Calu3 (cell line): ENCODE measurements around the gene FGFR2. TPM values are rescaled to one million over a fixed set of nuclear protein-coding genes. Genes with fewer than 3 reads are reported as not detected.

ENCODE experiments used
- BruUV-seq: library from RNA; stranded (reverse); fragments of 400-500 nt; replicated peaks from 2 replicates; lab custom pipeline; 2021; lab: Mats Ljungman, UMichigan
- CTCF ChIA-PET: fragments of 300-600 bp; sonication (Branson Sonifier 250); formaldehyde crosslinking; loops from one replicate; lab custom pipeline; 2022; ENCODE audit warnings: antibody characterized with exemption; lab: Charles Lee
- DNase-seq: peaks from one replicate; pipeline ENCODE4 v3.0.0; 2022
- H3K27ac Mint-ChIP-seq: one replicate; pipeline ENCODE4 v1.8.0; 2022; ENCODE audit warnings: mixed read lengths; ENCODE audit not compliant: unreplicated experiment
- H3K27me3 Mint-ChIP-seq: one replicate; pipeline ENCODE4 v1.8.0; 2022; ENCODE audit warnings: mixed read lengths; ENCODE audit not compliant: unreplicated experiment
- H3K36me3 Mint-ChIP-seq: one replicate; pipeline ENCODE4 v1.8.0; 2022; ENCODE audit warnings: mild to moderate bottlenecking, moderate library complexity, mixed read lengths; ENCODE audit not compliant: insufficient read depth, unreplicated experiment
- H3K4me1 Mint-ChIP-seq: one replicate; pipeline ENCODE4 v1.8.0; 2022; ENCODE audit warnings: mild to moderate bottlenecking, low read depth, mixed read lengths; ENCODE audit not compliant: unreplicated experiment
- H3K4me3 Mint-ChIP-seq: one replicate; pipeline ENCODE4 v1.8.0; 2022; ENCODE audit warnings: mild to moderate bottlenecking, low read depth, moderate library complexity, mixed read lengths; ENCODE audit not compliant: unreplicated experiment
- H3K9me3 Mint-ChIP-seq: one replicate; pipeline ENCODE4 v1.8.0; 2022; ENCODE audit warnings: low read depth, mixed read lengths; ENCODE audit not compliant: unreplicated experiment
- intact Hi-C: fragments of 100-400 bp; cut with micrococcal nuclease; formaldehyde crosslinking; loops from one replicate; pipeline ENCODE4 v1.10.0; 2022; ENCODE audit not compliant: unreplicated experiment
- total RNA-seq: library from RNA; stranded (reverse); gene quantifications from 2 replicates; pipeline ENCODE4 v1.2.3, GENCODE V29; 2022
- TF ChIP-seq, protein P1 (sequence below): fragments of 200-600 bp; IDR thresholded peaks from one replicate; pipeline ENCODE4 v1.8.0; 2022; ENCODE audit warnings: antibody characterized with exemption; ENCODE audit not compliant: unreplicated experiment

Gene FGFR2
- total RNA-seq, 1 experiment from 2014 or later = 57.9 TPM

- Mint-ChIP-seq H3K27ac (no peak overlapping the region), H3K9me3 (peaks cover 4% of the 10 kb centered on the region), H3K36me3 (no peaks in the 10 kb centered on the region), H3K4me1 (no peaks in the 10 kb centered on the region), H3K4me3 (no peak overlapping the region), H3K27me3 (no peaks in the 10 kb centered on the region)
- DNase-seq = no peak
- no TSS peak for BruUV-seq
- TF ChIP-seq, protein P1, sequence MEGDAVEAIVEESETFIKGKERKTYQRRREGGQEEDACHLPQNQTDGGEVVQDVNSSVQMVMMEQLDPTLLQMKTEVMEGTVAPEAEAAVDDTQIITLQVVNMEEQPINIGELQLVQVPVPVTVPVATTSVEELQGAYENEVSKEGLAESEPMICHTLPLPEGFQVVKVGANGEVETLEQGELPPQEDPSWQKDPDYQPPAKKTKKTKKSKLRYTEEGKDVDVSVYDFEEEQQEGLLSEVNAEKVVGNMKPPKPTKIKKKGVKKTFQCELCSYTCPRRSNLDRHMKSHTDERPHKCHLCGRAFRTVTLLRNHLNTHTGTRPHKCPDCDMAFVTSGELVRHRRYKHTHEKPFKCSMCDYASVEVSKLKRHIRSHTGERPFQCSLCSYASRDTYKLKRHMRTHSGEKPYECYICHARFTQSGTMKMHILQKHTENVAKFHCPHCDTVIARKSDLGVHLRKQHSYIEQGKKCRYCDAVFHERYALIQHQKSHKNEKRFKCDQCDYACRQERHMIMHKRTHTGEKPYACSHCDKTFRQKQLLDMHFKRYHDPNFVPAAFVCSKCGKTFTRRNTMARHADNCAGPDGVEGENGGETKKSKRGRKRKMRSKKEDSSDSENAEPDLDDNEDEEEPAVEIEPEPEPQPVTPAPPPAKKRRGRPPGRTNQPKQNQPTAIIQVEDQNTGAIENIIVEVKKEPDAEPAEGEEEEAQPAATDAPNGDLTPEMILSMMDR = no peak
- intact Hi-C loops = no loop called here
- CTCF ChIA-PET = no interaction called here
Measured at GRCh38 chr10:121459622-121460453, 138.4 kb downstream of the FGFR2 start.

DNA sequence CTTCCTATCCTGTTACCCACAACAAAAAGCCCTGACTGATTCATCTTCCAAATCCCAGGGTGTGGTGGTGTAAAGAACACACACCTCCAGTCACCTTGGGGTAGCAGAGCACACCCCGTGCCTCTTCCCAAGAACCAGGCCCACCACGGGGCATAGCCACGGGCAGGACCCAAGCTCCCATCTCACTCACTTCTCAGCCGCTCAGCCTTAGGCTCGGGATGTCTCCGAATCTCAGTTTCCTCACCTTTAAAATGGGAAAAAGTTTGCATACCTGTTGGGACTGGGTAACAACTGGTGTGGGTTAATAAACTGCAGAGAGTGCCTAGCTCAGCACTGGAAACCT lies 139.0 kb downstream of the FGFR2 start:
- H3K27ac Mint-ChIP-seq = no peak overlapping the region
- H3K36me3 Mint-ChIP-seq = no peaks in the 10 kb centered on the region
- H3K9me3 Mint-ChIP-seq = peaks cover 4% of the 10 kb centered on the region
- TF ChIP-seq, protein P1 = no peak
- H3K4me3 Mint-ChIP-seq = no peak overlapping the region
- H3K4me1 Mint-ChIP-seq = no peaks in the 10 kb centered on the region
- H3K27me3 Mint-ChIP-seq = no peaks in the 10 kb centered on the region
- intact Hi-C loops = no loop called here
- CTCF ChIA-PET = no interaction called here
- BruUV-seq = no TSS peak
- DNase-seq = no peak

DNA sequence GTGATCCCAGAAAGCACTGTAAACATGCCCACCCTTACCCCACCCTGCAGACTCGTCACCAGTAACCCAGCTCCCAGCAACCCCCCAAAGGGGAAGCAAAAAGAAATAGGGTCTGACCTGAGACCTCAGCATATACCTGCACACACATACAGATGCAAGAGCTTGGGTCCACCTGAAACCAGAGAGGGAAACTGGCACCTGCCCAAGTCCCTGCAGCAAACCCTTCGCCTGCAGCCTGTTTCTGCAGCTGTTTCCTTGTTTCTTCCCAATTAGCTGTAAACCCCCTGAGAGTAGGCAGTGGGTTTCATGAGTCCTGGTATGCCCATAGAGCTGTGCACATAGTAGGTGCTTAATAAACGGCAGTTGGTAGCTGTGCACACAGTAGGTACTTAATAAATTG lies 140.5 kb downstream of the FGFR2 start:
- CTCF ChIA-PET = no interaction called here
- Mint-ChIP-seq H3K27me3 (no peaks in the 10 kb centered on the region), H3K9me3 (peaks cover 4% of the 10 kb centered on the region), H3K4me3 (no peak overlapping the region), H3K4me1 (no peaks in the 10 kb centered on the region), H3K36me3 (no peaks in the 10 kb centered on the region), H3K27ac (no peak overlapping the region)
- BruUV-seq = no TSS peak
- DNase-seq = no peak
- intact Hi-C loops = no loop called here
- TF ChIP-seq, protein P1 = no peak

GRCh38 chr10:121455377-121455776 lies 142.9 kb downstream of the FGFR2 start:
- CTCF ChIA-PET = no interaction called here
- intact Hi-C loops = no loop called here
- no peak for DNase-seq
- Mint-ChIP-seq H3K4me3 (no peak overlapping the region), H3K4me1 (peaks cover 4% of the 10 kb centered on the region), H3K9me3 (peaks cover 4% of the 10 kb centered on the region), H3K27ac (no peak overlapping the region), H3K27me3 (no peaks in the 10 kb centered on the region), H3K36me3 (no peaks in the 10 kb centered on the region)
- TF ChIP-seq, protein P1 = no peak
- BruUV-seq = no TSS peak
